ENCODE results near the gene HMGB2.

- TF ChIP-seq CTCF (IDR thresholded peaks at IDR 0.05; ENCODE audit: poor library complexity) (no peak), EZH2phosphoT487 (IDR thresholded peaks at IDR 0.05; ENCODE audit: low read depth, severe bottlenecking, unreplicated experiment) (no peak)
Observed at GRCh38 chr4:173284463-173284862, 49.7 kb downstream of the HMGB2 start.

Data from hepatocyte (in vitro differentiated cells).